NCI-H69 (cell line): ENCODE measurements around the gene GKN1.

Experiments used
- DNase-seq: peaks from one replicate; lab custom pipeline; 2025; lab: John Stamatoyannopoulos, UW

GKN1 gene

DNA sequence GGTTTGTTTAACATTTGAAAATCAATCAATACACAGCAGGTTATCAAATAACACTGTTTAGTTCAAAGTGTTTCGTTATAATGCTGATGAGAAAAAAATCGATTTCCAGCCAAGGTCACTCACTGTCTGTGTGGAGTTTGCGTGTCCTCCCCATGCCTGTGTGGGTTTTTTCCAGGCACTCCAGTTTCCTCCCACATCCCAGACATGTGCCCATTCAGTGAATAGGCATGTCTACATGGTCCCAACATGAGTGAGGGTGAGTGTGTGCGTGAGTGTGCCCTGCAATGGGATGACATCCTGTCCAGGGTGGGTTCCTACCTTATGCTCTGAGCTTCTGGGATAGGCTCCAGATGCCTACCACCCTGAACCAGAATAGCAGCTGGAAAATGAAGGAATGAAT, 13.1 kb upstream of the GKN1 start:
- DNase-seq: no peak

DNA sequence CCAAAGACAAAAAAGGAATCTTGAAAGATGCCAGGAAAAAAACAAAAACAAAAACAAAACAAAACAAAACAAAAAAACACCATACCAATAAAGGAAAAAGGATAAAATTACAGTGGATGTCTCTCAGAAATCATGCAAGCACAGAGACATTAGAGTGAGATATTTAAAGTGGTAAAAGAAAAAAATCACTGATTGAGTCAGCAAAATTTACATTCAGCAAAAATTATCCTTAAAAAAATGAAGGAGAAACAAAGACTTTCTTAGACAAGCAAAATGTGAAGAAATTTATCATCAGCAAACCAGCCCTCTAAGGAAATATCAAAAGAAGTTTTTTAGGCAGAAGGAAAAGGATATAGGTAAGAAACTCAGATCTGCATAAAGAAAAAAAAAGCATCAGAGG, 10.2 kb upstream of the GKN1 start:
- DNase-seq: no peak

DNA sequence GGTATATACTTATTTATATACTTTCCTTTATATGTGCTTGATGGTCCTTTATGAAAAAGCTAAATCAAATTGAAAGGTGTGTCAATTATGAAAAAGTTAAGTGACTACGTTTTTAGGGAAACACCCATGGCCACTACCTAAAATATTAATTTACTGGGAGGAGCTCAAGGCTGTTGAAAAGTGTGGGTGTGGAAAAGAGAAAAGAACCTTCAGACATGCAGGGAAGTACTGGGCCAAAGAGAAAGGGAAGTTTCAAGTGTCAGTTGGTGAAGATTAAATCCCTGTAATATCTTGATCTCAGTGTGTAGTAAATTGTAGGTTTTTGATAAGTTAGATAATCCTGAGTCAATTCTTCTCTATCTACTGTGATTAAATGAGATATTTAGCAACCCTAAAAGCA, 6.2 kb upstream of the GKN1 start:
- DNase-seq: no peak

DNA sequence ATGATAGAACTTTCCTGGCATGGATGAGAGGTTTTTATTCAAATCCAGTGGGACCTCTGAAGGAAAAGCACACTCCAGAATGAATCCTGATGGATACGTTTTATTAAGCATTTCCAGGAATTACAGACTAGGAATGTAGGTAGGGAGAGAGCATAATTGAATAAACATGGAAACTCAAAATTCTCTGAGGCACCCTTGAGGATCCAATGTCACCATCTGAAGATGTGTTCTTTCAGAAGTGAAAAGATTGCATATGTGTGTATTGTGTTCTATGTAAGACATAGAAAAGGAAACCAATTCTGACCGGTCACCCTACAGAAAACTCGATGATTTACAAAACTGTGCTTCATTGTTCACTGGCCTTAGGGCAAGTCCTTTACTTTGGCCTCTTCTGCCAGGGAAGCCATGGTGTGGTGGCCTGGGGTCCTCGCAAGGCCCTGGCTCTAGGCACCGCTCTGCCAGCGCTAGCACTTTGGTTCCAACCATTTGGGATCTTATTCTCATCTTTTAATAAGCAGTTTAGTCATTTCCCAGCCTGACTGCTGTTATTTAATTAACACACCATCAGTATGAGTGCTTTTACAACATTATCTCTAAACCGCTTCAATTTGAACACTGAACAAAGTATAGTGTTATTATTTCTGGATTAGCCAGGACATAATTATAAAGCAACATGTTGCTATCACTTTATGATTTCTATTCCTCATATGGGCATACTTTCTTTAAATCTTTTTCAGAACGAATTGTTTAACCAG, 4.5 kb upstream of the GKN1 start:
- no peak for DNase-seq

DNA sequence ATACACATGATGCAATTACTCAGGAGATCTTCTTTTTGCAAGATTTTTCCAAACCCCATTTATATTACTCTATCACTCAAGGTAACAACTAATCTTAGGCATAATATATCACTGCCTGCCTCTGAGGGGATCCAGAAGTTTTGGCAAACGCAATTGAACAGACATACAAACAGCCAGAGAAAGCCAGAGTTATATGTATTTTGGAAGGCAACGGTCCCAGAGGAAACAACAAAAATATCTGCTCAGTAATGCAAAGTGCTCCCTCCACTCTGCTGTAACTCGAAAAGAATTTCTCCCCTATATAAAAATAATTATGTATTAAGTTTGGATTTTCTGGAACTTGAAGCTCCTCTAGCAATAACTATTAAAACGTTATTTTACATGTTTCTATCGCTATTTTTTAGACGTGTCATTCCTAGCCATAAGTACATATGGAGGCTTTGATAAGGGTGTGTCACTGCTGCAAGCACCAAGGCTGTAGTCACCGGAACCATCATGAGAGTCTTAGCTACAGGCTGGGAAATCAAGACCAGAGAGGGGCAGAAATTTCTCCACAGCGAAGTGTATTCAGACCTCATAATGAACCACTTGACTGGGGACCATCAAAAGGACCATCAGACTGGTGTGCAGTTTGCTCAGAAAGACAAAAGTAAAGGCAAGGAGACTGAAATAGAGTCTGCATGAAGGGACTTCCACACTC, 3.7 kb upstream of the GKN1 start:
- DNase-seq: no peak

DNA sequence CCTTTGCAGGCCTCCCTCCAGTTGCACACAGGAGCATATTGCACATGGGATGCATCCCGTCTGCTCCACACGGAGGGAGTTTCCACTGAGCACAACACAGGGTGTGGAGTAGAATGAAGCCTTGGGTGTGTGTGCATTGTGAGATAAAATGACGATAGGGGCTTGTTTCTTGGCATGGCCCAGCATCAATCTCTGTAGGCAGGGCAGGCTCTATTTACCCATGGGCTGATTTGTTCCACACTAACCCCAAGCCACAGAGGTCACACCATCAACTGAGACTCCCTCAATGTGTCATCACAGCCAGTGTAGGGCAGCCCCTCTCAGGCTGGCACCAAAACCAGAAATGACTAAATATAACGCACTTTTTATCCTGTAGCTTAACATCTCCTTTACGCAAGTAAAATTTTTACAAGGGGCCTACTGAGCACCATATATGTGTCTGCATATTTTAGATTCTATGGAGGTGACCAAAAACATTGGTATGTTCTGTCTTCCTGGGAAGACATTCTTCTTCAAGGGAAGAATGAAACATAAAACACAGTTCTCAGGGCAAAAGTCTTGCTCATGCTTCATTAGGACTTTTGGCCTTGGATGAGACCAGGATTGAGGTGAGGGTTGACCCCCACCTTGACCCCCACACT, 2.7 kb upstream of the GKN1 start:
- no peak for DNase-seq

DNA sequence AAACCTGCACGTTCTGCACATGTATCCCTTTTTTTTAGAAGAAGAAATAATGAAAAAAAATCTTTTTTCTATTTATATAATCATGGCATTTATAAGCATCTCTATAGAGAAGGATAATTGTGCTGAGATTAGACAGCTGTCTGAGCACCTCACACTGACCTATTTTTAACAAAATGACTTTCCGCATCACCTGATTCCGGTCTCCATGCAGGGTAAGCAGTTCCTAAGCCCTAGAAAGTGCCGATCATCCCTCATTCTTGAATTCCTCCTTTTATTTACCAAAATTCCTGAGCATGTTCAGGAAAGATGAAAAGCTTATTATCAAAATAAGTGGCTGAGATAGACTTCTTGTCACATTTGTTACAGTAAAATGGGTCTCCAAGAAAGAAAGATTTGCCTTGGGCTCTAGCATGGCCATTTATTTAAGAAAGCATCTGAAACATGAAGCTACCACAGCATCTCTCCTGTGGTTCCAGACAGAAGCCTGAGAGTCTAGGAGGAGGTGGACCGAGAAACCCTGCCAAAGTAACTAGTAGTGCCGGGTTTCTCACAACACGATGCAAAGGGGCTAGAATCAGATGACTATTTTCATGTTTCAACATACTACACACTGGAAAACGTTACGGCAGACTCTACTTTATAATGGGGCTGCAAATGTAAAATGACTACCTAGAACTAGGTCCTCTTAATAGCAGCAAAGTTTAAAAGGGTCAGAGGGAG, 670 bp downstream of the GKN1 start:
- DNase-seq: no peak

DNA sequence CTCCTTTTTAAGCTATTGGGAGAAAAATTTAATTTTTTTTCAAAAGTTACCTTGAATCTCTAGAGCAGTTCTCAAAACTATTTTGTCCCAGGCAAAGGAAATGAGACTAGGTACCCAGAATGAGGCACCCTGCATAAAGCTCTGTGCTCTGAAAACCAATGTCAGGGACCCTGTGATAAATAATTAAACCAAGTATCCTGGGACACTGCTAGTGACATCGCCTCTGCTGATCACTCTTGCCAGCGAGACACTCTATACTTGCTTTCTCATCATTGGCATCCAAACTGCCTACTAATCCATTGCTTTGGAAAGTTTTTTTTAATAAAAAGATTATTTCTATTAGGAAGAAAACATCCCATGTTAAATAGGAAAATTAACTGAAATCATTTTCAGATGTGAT, 1.4 kb downstream of the GKN1 start:
- no peak for DNase-seq

DNA sequence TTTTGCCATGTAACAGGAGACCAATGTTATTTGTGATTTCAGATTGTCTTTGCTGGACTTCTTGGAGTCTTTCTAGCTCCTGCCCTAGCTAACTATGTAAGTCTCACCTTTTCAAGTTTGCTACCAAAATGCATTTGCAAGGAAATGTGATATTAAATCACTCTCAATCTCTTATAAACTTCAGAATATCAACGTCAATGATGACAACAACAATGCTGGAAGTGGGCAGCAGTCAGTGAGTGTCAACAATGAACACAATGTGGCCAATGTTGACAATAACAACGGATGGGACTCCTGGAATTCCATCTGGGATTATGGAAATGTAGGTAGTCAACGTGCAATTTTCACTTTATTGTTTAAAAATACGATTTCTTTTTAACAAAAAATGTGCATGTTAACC, 3.0 kb downstream of the GKN1 start:
- DNase-seq: no peak

DNA sequence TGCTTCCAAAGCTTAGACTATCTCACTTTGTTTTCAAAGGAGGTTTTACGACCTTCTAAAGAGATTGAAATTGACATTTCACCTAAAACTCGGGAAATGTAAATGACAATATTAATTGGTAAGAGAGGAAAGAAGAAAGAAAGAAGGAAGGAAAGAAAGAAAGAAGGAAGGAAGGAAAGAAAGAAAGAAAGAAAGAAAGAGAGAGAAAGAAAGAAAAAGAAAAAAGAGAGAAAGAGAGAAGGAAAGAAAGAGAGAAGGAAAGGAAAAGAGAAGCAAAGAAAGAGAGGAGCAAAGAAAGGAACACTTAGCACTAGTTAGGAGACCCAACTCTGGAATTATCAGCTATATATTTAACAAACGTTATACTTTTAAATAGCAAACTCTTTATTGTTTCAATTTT, 3.7 kb downstream of the GKN1 start:
- DNase-seq: no peak

DNA sequence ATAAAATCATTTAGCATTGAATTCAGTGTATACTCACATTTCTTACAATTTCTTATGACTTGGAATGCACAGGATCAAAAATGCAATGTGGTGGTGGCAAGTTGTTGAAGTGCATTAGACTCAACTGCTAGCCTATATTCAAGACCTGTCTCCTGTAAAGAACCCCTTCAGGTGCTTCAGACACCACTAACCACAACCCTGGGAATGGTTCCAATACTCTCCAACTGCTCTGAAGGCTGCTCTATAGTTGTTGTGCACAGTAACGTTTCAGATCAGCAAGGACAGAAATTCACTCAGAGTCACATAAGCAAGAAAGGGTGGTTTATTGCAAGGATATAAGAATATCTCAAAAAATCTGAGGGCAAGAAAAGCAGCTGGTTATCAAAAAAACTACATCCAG, 6.5 kb downstream of the GKN1 start:
- DNase-seq: no peak

DNA sequence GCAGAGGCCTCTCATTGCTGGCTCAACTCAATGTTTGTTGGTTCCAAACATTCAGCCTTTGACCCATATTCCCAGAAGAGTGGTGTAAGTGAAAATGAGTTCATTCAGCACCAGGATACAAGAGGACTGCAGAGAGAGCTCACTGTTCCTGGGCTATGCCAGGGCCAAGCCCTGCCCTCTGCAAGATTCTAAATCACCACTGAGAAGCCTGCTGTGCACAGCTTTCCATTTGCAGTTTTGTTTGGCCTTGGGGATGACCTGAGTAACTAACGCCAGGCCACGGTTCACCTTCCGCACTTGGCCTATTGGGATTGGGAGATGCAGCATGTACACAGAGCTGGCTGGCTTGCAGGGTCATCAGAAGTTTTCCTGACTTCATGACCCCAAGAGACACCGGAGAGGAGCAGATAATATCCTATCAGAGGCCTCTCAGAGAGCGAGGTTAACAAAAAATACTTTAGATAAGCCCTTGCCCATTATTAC, 12.6 kb downstream of the GKN1 start:
- no peak for DNase-seq

DNA sequence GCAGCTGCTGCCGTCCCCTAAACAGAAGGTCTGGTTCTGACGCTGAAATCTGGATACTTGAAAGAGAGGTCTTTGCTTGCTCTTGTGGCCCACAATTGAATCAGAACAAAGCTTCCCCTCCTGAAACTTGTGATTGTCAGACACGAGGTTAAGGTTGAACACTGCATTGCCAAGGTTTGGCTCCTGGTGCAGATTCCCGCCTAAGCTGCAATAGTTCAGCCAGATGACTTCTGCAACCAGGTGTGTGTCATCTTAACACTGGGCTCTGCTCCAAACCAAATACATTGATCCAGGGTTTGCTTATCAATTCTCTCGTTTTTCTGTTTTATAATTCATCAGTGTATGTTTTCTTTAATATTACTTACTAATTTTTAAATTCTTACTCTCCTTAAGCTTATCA, 14.6 kb downstream of the GKN1 start:
- DNase-seq: no peak

DNA sequence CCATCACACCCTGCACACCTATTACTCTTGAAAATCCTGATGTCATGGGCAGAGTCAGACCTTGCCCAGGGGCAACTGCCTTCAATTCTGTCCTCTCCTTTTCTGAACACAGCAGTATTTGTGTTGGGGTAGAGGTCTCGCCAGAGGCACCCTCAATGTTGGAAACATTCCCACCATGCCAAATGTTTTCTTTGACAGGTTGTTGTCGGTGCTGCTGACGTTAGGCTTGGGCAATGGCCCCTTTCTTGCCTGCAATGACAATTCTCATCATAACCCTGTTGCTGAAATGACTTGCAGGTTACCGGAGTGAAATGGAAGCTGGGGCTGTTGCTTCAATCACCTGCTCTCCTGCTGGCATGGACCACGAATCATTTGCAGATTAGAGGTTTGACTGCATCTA, 17.9 kb downstream of the GKN1 start:
- no peak for DNase-seq

DNA sequence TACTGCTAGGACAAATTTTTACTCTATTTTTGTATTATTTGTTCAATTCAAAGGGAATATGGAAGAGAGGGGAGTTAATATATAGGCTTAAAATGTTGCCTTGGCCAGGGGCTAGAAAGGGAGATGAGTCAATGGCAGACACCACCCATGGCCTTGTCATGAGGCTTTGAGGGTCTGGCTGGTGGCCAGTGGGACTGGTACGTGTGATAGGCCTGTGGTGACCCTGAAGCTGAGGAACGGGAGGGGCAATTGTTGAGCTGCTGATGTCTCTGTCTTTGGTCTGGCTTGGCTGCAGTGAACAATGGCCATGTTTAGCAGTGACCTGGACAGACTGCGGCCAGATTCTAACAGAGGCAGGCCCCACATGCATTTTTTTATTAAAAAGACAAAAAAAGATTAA, 18.5 kb downstream of the GKN1 start:
- DNase-seq: no peak

DNA sequence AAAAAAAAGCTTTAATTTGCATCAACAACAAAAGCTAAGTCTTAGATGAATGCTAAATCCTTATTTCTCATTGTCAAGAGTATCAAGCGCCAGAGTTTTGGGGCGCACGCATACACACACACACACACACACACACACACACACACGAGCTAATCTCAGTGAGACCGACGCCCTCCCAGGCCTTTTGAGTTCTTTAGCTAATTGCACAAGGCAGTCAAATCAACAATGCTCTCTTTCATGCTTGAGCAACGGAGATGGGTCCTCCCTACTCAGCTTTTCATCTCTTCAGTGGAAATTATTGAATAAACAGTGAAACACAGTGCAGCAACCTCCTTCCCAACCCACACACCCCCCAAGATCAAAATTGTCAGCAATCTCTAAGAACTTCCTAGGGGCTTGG, 19.2 kb downstream of the GKN1 start:
- DNase-seq: no peak

DNA sequence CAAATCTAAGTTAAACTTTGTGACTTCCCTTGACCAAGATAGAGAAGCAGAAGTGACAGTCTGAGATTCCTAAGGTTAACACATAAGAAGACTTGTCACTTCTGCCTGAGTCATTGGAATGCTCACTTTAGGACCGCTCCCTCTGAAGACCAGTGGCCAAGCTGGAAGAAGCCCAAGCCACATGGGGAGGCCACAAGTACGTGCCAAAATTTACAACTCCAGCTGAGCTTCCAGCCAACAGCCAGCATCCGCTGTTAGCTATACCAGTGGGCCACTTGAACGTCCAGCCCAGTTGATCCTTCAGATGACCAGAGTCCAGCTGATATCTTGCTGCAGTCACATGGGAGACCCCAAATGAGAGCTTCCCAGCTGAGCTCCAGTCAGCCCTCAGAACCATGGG, 20.4 kb downstream of the GKN1 start:
- DNase-seq: no peak

DNA sequence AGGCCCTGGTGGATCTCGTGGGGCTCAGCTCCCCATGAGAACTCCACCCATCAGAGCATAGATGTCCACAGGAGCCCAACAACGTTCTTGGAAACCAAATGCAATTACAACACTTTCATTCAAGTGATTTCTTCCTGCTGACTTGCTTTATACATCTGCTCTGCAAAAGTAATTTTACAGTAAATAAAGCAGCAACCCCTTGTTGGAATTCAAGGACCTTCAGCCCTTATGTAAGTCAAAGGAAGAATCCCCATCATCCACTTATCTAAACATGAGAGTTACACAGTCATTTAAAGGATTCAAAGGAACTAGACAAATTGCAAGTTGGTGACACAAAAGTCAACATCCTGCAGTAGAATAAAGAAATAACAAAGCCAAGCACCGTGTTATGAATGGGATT, 21.5 kb downstream of the GKN1 start:
- no peak for DNase-seq

DNA sequence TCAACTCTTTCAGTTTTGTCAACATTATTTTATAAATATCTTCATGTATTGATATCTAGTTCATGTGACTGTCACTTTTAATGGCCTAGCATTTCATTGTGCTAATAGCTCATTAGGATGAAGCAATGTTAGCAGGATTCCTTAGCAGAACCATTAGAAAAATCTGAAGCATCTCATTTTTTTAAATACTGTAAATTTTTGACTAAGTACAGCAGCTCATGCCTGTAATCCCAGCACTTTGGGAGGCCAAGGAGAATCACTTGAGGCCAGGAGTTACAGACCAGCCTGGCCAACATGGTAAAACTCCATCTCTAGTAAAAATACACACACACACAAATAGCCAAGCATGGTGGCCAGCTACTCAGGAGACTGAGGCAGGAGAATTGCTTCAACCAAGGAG, 23.0 kb downstream of the GKN1 start:
- no peak for DNase-seq

DNA sequence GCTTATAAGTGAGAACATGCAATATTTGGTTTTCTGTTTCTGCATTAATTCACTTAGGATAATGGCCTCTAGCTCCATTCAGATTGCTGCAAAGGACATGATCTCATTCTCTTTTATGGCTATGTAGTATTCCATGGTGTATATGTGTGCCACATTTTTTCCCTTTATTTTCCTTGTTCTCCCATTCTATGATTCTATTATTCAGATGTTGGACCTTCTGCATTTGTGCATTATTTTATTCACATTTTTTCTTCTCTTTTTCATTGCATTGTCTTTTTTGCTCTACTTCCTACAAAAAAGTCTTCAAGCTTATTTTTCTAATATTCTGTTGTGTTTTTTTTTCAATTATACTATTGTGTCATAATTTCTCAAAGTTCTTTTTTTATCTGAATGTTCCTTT, 27.4 kb downstream of the GKN1 start:
- DNase-seq: no peak

DNA sequence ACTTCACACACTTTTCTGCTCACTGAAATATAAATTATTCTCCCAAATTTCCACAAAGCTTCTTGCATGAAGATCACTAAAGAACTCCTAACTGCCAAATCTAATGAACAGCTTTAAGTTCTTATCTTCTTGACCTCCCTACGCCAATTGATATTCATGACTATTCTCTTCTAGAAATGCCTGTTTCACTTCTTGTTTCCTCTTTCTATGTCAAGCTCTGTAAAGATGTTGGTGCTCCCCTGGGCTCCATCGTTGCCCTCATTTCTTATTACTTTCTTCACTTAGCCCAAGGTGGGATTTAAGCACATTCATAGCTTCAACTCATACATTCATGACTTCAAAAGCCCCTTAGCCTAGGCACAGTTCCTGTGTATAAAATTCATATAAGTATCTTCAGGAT, 29.3 kb downstream of the GKN1 start:
- DNase-seq: no peak

DNA sequence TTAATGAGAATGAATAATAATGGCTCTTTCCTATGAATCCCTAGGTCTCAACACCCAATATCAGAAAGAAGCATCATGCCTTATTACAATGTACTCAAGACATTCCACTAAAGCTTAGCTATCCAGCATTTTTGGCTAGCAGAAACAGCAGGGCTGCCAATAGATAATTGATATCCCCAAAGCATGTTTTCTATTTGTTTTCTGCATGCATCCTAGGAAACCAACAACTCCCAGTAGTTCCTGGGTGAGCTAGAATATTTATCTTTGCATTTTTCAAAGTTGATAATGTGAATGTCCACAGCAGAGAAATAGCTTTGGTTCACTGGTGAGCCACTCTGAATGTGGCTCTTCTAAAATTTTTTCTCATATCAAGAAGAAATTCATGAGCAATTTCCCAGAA, 32.7 kb downstream of the GKN1 start:
- no peak for DNase-seq

DNA sequence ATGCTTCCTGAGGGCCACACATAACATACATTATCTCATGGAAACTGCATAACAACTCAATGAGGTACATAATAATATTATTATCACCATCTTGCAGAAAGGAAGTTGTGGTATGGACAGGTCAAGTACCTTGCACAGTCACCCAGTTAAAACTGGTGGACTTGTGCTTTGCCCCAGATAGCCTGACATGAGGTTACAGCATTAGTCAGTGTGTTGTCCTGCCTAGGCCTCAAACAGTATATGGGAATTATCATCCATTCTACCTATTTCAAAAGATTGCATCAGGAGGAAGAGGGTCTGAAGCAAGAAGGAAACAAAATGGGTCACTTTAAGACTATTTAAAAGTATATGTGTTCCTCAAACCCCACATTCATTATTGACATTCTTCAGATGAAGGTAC, 33.2 kb downstream of the GKN1 start:
- no peak for DNase-seq
